G401.6 (cell line): ENCODE measurements around the gene ADGRD1.

Experiments
- FAIRE-seq: peaks from 2 replicates; lab custom pipeline; 2012; peaks lifted over from hg19 to GRCh38; lab: Jason Lieb, UNC

Gene ADGRD1

GRCh38 chr12:131074221-131075083 lies 120.7 kb downstream of the ADGRD1 start:
- no peak for FAIRE-seq

DNA sequence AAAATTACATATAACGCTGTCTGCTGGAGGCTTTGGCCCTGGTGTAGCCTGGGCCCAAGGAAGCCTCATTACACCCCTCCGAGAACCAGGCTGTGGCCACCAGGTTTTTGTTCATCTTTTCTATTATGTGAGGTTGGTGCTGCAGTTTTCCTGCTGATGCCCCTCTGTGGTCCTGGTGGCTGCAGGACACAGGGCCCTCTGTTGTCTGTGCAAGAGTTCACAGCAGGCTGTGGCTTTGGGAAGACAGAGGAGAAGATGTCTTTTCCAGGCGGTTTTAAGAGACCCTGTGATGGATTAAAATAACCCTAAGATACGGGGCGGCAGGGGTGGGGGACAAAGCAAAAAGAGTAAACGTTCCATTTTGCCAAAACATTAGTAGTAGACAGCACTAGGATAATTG lies 121.5 kb downstream of the ADGRD1 start:
- no peak for FAIRE-seq

DNA sequence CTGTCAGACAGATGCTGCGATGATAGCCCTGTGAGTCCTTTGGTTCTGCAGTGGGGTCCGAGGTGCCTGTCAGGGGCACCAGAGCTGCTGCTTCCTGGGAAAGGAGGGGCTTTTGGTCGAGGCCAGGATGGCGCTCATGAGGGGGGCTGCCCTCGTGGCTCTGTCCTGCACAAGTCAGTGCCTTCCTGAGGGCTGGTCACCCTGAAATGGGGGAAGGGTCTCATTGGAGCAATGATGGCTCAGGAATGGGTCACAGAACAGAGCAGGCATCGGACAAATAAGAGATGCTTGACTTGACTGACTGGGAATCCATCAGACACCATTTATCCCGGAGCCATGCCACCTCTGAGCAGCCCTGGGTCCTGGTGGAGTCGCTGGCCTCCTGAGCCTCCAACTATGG lies 121.9 kb downstream of the ADGRD1 start:
- FAIRE-seq, result no peak

GRCh38 chr12:131076296-131076695 lies 122.6 kb downstream of the ADGRD1 start:
- no peak for FAIRE-seq

DNA sequence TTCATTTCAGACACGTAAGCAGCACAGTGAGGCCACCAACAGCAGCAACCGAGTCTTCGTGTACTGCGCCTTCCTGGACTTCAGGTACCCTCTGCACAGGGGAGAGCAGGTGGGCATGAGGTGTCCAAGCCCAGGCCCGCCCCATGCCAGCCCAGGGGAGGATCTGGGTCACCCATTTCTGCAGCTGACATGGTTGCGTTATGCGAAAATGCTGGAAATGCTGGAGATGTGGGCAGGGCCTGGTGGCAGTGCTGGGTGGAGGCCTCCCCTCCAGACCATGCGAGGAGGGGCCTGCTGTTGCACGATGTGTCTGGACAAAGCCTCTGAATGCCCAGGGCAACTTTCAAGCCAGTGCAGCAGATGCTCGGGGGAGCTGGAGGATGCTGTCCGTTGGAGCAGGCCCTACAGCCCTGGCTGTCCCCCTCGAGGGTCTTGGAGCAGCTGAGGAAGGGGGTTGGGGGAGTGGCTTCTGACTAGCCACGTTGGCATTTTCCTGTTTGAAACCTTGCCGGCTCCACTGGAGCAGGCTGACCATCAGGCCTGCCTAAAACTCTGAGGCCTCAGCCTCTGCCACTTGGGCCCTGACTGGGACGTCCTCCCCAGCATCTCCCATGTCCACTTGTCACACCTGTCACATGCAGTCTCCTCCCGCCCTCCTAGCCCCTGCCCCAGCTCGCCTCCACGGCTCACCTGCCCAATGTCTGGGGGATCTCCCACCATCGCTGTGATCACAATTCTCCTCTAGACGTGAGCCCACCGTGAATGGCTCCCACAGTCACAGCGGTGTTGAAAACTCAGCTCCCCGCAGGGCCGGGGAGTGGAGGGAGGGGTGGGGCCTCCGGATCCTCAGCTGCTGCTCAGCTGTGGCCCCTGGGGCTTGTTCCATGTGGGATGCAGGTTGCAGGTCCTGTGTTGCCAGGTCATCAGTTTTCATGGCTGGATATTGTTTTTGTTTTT lies 123.4 kb downstream of the ADGRD1 start:
- FAIRE-seq, result no peak

GRCh38 chr12:131077931-131078391 lies 124.3 kb downstream of the ADGRD1 start:
- FAIRE-seq, result no peak

- FAIRE-seq, result no peak
These were observed 128.8 kb downstream of the ADGRD1 start for GRCh38 chr12:131082290-131083194.

- no peak for FAIRE-seq
These were observed 130.8 kb downstream of the ADGRD1 start for GRCh38 chr12:131084341-131085011.

DNA sequence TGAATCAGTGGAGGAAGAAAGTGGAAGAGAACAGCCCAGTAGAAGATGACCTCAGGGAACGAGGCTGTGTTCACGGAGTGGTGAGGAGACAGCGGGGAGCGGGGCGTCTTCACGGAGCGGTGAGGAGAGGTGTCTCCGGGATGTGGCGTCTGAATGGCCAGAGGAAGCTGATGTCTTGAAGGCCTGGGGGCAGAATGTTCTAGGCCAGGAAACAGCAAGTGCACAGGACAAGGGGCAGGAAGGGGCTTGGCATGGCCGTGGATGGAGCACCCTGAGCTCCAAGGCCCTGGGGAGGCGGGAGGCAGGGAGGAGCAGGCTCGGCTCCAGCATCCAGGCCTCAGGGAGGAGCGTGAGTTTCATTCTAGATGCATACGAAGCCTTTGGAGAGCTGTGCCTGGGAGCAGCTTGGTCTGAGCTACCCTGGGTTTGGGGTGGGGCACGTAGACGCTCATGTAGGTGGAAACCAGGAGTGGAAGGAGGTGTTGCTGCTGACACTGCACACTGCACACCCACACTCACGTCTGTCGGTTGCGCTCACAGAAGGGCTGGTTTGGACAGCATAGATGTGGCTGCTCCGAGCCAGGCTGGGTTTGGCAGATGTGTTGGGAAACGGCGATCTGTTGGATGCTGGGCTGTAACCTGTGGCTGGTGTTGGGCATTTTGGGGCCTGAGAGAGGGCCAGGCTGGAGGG lies 131.6 kb downstream of the ADGRD1 start:
- no peak for FAIRE-seq

GRCh38 chr12:131085816-131086591 lies 132.3 kb downstream of the ADGRD1 start:
- FAIRE-seq, result no peak

GRCh38 chr12:131087302-131087818 lies 133.7 kb downstream of the ADGRD1 start:
- no peak for FAIRE-seq

GRCh38 chr12:131087991-131088700 lies 134.4 kb downstream of the ADGRD1 start:
- no peak for FAIRE-seq

GRCh38 chr12:131088701-131089530 lies 135.2 kb downstream of the ADGRD1 start:
- FAIRE-seq, result no peak

- no peak for FAIRE-seq
These were observed 136.0 kb downstream of the ADGRD1 start for GRCh38 chr12:131089531-131090273.

DNA sequence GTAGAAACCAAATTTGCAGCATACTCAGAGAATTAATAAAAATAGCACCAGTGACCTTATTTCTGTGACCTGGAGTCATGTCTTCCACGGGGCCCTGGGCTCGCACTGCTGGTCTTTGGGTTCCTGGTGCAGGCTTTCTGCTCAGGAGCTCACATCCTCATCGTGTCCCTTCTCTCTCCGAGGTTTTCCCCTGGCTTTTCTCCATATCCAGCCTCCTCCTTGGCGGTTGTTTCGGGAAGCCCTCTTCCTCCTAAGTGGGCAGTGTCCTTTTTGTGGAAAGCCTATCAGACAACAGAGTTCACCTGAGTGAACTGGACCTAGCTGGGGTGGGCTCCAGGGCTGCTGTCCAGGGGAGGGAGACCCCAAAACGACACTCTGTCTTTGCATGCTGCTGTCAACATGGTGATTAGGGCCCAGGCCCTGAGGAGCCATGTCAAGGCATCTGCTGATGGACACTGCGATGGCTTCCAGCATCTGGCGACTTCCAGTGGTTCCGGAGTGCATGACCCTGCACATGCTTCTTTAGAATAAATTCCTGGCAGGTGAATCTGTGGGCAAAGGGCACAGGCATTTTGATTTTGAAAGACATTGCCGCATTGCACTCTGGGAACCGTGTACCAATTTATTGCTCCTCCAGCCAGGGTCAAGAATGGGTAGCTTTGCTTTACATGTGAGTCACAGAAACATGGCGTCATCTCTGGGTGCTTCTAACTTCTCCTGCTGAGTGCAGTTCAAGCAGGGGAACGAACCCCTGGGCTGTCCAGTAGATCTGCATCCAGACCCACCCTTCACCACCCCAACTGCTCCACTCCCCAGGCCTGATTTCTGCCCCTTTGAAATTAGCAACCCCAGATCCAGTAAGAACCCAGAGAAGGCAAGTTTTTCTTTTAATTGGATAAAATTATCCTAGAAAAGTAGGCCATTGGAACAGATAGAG lies 136.8 kb downstream of the ADGRD1 start:
- FAIRE-seq, result no peak

DNA sequence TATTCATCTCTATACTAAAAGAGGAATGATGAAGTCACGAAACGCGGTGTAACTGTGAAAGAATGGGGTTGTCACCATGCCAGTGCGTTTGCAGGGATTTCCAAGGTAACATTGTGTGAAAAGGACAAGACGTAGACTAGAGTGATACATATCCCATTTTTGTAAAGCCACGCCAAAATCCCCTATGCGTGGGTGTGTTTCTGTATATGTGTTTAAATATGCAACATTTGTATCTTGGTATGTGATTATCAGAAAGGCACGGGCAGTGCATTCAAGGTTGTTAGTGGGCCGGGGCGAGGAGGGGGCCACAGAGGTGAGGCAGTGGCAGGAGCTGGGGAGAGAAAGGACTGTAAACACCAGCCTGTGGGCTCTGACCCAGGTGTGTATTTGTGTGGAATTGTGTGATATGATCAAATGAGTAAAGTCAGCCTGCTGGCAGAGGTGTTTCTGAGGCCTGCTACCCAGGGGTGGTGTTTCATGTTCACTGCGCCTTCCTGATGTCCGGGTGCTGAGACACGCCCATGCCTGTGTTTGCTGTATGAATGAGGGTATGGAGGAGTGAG lies 137.8 kb downstream of the ADGRD1 start:
- no peak for FAIRE-seq
